Measurements from ENCODE around the gene TMEM161A. TPM values are rescaled to one million over a fixed set of nuclear protein-coding genes. Genes with fewer than 3 reads are reported as not detected.

Gene TMEM161A
- 25.1 TPM for total RNA-seq (ENCODE audit: unreplicated experiment)
- long read RNA-seq, transcript TMEM161A-201 (12 exons, 1,820 nt), result major isoform, 16 of 25 reads
- long read RNA-seq, partial matches to known transcripts, result 4 of 25 reads
- long read RNA-seq, other reads (novel, unspliced or antisense), result 3 of 25 reads

- Mint-ChIP-seq H3K4me1 (ENCODE audit: unreplicated experiment) (peaks cover 5% of the 10 kb centered on the region), H3K9me3 (ENCODE audit: unreplicated experiment) (no peaks in the 10 kb centered on the region), H3K4me3 (ENCODE audit: unreplicated experiment) (peak within 1 kb of the TSS; percentile 96), H3K27me3 (ENCODE audit: unreplicated experiment) (peaks cover 8% of the 10 kb centered on the region), H3K27ac (ENCODE audit: unreplicated experiment) (peak within 1 kb of the TSS; percentile 74), H3K36me3 (ENCODE audit: low read depth, unreplicated experiment) (no peaks in the 10 kb centered on the region)
- TF ChIP-seq, protein P1, sequence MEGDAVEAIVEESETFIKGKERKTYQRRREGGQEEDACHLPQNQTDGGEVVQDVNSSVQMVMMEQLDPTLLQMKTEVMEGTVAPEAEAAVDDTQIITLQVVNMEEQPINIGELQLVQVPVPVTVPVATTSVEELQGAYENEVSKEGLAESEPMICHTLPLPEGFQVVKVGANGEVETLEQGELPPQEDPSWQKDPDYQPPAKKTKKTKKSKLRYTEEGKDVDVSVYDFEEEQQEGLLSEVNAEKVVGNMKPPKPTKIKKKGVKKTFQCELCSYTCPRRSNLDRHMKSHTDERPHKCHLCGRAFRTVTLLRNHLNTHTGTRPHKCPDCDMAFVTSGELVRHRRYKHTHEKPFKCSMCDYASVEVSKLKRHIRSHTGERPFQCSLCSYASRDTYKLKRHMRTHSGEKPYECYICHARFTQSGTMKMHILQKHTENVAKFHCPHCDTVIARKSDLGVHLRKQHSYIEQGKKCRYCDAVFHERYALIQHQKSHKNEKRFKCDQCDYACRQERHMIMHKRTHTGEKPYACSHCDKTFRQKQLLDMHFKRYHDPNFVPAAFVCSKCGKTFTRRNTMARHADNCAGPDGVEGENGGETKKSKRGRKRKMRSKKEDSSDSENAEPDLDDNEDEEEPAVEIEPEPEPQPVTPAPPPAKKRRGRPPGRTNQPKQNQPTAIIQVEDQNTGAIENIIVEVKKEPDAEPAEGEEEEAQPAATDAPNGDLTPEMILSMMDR (IDR thresholded peaks at IDR 0.05; ENCODE audit: unreplicated experiment), result no peak
- DNase-seq (ENCODE audit: low spot score), result peak; percentile 93
These were observed at the start of gene TMEM161A for GRCh38 chr19:19138109-19138981. TSS of gene TMEM161A (minus strand) at chr19:19138478. CDS start at chr19:19138428, 50 bp downstream.

DNA sequence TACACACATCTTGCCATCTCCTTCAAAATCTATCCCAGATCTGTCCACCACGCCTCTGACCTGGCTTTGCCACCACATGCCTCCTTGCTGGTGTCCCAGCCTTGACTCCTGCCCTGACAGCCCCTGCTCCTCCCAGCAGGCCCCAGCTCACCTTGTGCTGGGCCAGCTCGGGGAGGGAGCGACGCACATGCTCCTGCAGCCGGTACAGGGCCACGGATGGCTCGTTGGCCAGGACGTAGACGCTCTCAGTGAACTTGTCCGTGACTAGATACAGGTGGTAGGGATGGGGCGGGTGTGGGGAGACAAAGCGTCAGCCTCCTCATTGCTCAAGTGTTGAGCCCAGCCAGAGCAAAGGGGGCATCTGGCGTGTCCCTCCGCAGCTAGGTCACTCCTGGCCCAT, 48.5 kb upstream of the TMEM161A start:
- H3K27me3 Mint-ChIP-seq (ENCODE audit: unreplicated experiment), result peaks cover 14% of the 10 kb centered on the region
- H3K4me1 Mint-ChIP-seq (ENCODE audit: unreplicated experiment), result peaks cover 11% of the 10 kb centered on the region
- H3K36me3 Mint-ChIP-seq (ENCODE audit: low read depth, unreplicated experiment), result peaks cover 23% of the 10 kb centered on the region
- no peaks in the 10 kb centered on the region for H3K9me3 Mint-ChIP-seq (ENCODE audit: unreplicated experiment)
- H3K4me3 Mint-ChIP-seq (ENCODE audit: unreplicated experiment), result no peak overlapping the region
- TF ChIP-seq, protein P1 (IDR thresholded peaks at IDR 0.05; ENCODE audit: unreplicated experiment), result no peak
- H3K27ac Mint-ChIP-seq (ENCODE audit: unreplicated experiment), result no peak overlapping the region
- no peak for DNase-seq (ENCODE audit: low spot score)

GRCh38 chr19:19185853-19186740, 47.8 kb upstream of the TMEM161A start:
- peak; percentile 70 for DNase-seq (ENCODE audit: low spot score)
- TF ChIP-seq, protein P1 (IDR thresholded peaks at IDR 0.05; ENCODE audit: unreplicated experiment), result peak; percentile 83
- Mint-ChIP-seq H3K36me3 (ENCODE audit: low read depth, unreplicated experiment) (peaks cover 28% of the 10 kb centered on the region), H3K9me3 (ENCODE audit: unreplicated experiment) (no peaks in the 10 kb centered on the region), H3K4me1 (ENCODE audit: unreplicated experiment) (peaks cover 5% of the 10 kb centered on the region), H3K27ac (ENCODE audit: unreplicated experiment) (no peak overlapping the region), H3K27me3 (ENCODE audit: unreplicated experiment) (peaks cover 11% of the 10 kb centered on the region), H3K4me3 (ENCODE audit: unreplicated experiment) (no peak overlapping the region)

- TF ChIP-seq, protein P1 (IDR thresholded peaks at IDR 0.05; ENCODE audit: unreplicated experiment), result no peak
- H3K27me3 Mint-ChIP-seq (ENCODE audit: unreplicated experiment), result peaks cover 5% of the 10 kb centered on the region
- H3K36me3 Mint-ChIP-seq (ENCODE audit: low read depth, unreplicated experiment), result peaks cover 19% of the 10 kb centered on the region
- H3K9me3 Mint-ChIP-seq (ENCODE audit: unreplicated experiment), result no peaks in the 10 kb centered on the region
- no peak overlapping the region for H3K27ac Mint-ChIP-seq (ENCODE audit: unreplicated experiment)
- no peak overlapping the region for H3K4me3 Mint-ChIP-seq (ENCODE audit: unreplicated experiment)
- DNase-seq (ENCODE audit: low spot score), result no peak
- H3K4me1 Mint-ChIP-seq (ENCODE audit: unreplicated experiment), result peaks cover 3% of the 10 kb centered on the region
These were observed 43.3 kb upstream of the TMEM161A start for GRCh38 chr19:19181488-19181998.

Measured in endothelial cell (in vitro differentiated cells).